Measurements from ENCODE around the gene FGF9.

The FGF9 gene

DNA sequence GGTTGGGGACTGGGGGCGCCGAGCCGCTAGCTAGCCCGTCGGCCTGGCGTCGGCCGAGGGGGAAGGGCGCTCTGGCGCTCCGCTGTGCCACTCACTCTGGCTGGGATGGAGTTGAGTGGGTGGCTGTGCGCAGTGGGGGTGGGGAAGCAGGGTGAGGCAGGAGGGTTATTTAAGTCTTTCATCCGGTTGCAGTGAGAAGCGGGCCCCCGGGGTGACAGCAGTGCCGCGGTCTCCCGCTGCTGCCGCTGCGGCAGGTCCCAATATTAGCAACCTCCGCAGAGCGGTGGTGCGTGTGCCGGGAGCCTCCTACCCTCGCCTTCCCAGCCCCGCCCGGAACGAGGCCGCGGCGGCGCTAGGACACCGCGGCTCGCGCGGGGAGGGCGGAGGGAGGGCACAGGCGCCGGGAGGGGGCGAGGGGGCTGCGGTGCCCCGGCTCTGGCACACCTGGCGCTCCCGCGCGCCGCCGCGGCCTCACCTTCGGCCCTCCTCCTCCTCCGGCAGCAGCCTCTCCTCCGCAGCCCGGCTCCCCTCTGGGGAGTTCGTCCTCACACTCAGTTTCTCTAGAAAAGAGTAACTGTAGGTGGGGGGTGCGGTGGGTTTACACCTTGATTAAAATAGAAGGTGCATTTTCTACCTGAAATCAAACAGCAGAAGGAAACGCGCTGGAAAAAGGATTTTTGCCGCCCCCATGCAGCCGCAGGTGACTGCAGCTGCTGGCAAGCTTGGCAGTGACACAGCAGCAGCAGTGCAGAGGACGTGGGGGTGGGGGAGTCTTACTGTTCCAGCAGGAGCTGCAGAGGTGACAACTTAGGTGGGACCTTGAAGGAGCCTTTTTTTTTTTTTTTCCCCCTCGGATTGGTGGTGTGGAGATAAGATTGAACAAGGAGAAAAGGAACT is 4.5 kb downstream of the FGF9 start:
- no peak for DNase-seq

- no peak for DNase-seq
These were observed 5.7 kb downstream of the FGF9 start for GRCh38 chr13:21676611-21677021.

GRCh38 chr13:21677075-21677623 is 6.3 kb downstream of the FGF9 start:
- DNase-seq, result no peak

DNA sequence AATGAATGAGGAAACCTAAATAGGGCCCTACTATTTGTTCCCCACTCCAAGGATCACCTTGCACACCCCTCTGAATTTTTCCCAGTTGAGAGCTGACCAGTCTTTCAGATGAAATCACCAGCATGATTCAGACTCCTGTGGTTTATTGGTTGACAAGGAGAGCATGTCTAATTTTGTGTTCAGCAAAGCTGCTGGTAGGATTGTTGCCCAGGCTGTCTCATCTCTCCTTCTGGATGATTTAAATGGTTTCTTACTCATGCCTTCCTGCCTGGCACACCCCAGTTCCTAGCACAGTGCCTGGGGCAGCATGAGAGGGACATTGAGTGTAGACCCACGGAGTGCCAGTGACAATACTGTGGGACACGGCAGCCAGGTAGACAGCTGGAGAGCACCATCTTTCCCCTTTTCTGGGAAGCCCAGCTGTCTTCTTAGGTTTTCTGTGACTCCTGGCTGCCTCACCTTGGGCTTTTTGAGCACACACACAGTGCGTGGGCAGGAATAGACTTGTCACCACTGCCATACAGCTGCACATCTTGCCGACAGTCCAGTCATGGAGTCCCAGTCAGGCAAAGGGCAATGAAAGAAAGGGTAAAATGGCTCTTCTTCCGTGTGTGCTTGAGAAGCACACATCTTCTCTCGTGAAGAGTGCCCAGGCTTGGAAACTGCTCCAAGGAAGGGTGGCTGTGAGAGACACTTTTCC is 12.3 kb downstream of the FGF9 start:
- DNase-seq, result no peak

DNA sequence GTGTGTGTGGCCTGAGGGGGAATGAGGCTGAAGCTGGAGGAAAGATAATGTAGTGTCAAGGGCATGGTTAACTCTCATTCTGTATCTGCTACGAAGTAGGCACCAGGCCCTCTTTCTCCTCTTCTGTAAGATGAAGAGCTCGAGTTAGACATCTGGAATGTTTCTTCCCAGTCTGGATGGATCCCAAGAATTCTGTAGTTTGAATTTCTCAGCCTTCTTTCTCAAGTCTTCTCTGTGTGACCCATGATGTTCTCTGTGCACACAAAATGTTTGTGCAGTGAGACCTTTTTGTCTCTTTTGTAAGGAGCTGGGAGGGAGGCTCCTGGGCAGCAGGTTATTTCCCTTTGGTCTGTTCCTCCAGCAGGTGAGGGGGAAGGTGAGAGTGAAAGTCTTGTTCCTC is 13.7 kb downstream of the FGF9 start:
- no peak for DNase-seq

DNA sequence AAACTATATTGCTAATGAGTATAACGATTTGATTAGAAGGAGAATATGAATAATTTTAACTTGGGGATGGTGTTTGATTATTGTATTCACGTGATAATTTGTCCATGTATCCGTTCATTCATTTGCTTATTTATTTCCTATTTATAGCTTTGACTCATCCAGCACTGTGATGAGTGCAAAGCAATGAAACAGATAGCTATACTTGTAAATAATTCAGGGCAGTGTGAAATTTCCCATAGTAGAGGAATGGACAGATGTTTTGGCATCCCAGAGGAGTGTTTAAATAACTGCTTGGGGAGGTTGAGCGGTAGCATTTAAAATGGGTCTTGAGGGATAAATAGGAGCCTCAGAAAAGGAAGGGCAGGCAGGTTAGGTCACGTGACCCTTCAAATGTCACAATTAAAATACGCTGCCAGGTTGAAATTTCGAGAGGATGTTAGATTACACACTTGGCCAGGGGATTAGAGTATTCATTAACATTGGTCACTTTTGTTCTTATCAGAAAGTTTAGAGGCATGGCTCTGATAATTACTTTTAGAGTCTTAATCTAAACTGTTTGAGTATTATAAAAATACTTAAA is 14.7 kb downstream of the FGF9 start:
- DNase-seq, result no peak

DNA sequence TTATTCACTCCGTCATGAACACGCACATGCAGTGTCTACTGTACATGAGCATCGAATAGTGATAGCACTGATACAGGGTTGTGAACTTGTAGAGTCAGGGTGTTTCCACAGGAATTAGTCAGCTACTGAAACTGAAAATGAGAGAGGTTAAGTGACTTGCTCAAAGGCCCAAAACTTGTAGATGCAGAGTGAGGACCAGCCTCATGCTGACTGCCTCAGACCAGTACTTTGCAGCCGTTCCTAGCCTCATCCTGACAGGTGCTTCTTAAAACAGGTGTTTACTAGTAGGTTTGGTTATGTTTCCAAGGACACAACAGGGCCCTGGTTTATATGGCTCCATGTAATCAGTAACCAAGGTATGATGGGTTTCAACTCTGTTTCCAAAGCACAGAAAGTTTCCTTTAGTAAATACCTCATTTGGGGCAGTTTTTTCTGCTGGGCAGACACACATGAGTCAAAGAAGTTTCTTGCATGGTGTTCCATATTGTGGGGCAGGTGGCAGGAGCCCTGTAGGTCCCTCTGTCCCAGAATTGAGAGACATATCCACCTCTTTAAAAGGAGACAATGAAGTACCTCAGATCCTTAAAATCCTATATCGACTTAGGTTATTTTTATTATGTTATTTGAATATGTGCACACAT is 16.0 kb downstream of the FGF9 start:
- DNase-seq, result no peak

GRCh38 chr13:21688056-21688455 is 17.2 kb downstream of the FGF9 start:
- DNase-seq, result no peak

GRCh38 chr13:21689097-21689496 is 18.2 kb downstream of the FGF9 start:
- DNase-seq, result no peak

DNA sequence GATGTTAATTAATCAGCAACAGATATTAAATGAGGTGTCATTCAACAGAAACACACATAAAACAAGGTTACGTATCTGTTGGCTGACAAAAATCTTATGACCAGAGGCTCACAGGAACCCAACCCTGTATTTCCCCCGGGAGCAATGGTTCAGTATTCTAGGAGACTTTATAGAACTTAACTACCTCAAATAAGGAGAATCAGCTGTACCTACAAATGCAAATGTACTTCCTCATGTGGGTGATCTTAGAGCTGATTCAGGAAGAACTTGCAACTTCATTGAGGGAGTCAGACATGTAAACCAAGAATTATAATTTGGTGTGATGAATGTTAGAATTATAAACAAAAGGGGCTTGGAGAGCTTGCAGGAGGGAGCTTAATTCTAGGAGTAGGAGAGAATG is 20.1 kb downstream of the FGF9 start:
- DNase-seq, result no peak

DNA sequence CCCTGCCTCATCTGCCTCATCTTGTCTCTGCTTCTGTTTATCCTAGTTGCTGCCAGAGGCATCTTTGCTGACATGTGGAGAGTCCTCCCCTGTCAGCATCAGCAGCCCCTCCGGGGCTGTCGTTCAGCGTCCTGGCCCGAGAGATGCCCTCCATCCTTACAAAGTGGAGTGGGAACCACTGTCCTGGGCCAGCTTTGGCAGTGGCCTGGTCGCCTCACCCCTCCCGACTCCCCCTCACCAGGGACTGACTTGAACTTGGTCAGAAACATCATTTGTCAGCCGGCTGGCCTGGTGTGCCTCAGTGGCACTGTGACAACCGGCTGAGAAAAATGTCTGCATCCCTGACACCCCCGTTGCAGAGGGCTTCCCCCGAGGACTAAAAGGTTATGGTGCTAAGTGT is 20.6 kb downstream of the FGF9 start:
- no peak for DNase-seq

- no peak for DNase-seq
These were observed 21.1 kb downstream of the FGF9 start for GRCh38 chr13:21691928-21692327.

DNA sequence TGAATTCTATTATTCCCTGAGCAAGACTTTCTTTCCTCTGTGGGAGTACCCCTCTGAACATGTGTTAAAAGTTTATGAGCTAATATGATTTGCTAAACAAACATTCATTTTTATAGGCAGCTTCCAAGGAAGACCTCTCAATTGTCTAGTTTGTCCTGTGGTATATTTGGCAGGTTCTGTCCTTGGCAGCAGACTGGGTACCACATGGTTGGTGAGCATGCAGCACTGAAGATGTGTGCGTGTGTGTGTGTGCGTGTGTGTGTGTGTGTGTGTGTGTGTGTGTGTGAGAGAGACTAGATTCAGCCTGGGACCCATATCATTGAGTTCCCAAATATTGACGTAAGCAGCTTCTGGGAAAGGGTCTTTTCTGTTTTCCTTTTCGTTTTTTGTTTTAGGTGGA is 24.0 kb downstream of the FGF9 start:
- DNase-seq, result no peak

- no peak for DNase-seq
These were observed 24.7 kb downstream of the FGF9 start for GRCh38 chr13:21695546-21695945.

- DNase-seq, result no peak
These were observed 26.1 kb downstream of the FGF9 start for GRCh38 chr13:21696865-21697448.

DNA sequence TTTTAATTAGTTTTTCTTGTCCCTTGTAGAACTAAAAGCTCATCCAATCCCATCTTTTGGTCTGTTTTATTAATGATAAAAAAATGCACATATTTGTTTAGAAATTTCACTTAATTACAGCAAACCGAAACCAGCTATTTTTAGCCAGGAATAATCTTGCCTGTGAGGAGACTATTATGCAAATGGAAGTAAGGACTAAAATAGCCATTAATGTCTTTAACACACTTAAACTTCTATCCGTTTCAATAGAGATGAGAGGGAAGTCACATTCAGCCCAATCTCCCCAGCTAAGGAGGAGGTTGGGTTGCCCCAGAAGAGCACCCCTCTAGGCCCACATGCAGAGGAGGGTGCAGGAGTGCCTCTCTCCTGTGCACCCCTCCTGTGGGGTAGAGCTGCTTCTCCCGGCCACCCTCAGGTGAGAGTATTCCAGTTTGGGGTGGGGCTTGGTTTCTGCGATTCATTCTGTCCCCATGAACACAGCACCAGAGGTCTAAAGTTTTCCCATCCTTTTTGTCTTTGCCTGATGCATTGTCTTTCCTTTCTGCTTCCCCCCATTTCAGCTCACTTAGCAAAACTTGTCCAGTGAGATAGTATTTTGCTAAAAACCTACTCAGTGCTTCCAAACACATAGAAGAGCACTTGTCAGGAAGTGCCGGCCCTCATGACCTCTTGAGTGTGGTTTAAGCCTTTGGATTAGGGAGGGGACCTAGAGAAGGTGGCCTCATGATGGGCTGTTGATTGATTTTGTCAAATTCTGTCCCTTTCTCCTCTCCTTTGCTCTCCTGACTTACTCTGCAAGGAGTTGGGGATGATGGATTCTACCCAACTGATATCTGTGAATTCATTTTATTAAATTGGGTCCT is 28.2 kb downstream of the FGF9 start:
- no peak for DNase-seq

DNA sequence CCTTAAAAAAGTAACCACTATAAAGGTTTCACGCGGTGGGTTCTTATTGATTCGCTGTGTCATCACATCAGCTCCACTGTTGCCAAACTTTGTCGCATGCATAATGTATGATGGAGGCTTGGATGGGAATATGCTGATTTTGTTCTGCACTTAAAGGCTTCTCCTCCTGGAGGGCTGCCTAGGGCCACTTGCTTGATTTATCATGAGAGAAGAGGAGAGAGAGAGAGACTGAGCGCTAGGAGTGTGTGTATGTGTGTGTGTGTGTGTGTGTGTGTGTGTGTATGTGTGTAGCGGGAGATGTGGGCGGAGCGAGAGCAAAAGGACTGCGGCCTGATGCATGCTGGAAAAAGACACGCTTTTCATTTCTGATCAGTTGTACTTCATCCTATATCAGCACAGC is 30.6 kb downstream of the FGF9 start:
- no peak for DNase-seq

DNA sequence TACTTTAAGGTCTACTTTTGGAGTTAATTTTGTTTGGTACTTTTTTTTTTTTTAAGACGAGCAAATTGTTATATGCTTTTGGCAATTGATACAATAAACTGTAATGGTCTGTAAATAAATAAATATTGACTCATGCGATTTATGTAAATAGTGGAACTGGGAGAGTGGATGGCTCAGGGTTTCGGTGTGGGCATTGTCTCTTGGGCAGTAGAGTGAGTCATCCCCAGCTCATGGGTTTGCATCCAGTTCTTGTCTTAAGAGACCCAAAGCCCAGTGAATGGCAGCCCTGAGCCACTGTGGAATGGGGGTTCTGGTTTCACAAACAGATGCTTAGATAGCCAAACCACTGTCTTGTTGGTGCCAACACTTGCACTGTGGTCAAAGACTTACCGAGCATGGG is 33.0 kb downstream of the FGF9 start:
- no peak for DNase-seq

DNA sequence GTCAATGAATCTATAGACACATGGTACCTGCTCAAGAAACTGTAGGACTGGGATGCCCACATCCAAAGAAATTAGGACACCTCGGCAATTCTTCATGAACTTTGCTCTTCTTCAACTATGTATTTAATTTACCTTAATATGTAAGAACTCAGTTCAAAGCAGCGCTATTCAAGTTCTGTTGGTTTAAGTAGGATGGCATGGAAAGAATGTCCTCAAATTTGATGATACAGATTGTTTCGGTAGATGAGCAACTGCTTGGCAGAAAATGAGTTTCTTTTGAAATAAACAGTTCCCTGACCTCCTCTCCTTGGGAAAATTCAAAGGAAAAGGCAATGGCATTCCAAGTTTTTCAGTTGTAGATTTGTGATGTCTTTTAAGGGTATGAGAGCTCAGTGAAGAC is 36.7 kb downstream of the FGF9 start:
- no peak for DNase-seq

GRCh38 chr13:21709697-21710096 is 38.8 kb downstream of the FGF9 start:
- no peak for DNase-seq

GRCh38 chr13:21710163-21710562 is 39.3 kb downstream of the FGF9 start:
- DNase-seq, result no peak

DNA sequence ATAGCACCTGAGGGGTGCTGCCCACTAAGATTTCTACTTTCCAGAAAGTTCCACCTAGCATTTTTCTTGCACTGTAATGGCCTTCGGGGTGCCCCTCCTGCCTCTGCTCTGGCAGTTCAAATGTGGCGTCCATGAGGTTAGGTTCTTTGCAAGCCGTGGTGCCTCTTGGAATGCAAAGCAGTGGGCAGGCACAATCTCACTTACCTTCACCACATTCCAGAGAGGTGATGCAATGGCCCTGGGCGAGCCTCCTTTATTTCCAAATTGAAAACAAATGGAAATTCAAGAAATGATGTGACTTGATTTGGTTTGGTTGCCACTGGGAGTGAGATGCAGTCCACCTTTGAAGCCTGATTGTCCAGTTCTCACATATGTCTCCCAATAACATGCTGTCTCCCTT is 46.9 kb downstream of the FGF9 start:
- no peak for DNase-seq
